ENCODE results near the gene PLCXD1.
"Not testable (repeated sequence)": the region's sequence is repeated elsewhere in the genome, so short reads cannot be mapped to it uniquely, and the experiment has no call there.

PLCXD1 gene

GRCh38 chrX:327660-328126 lies 46.5 kb downstream of the PLCXD1 start:
- H3K36me3 ChIP-seq (ENCODE audit: insufficient read depth, low read length), result no peaks in the 10 kb centered on the region
- no peaks in the 10 kb centered on the region for H3K9me3 ChIP-seq (ENCODE audit: low read length)
- no peak overlapping the region for H3K9ac ChIP-seq (ENCODE audit: low read length)
- no peak overlapping the region for H3K27ac ChIP-seq (ENCODE audit: low read depth, low read length)
- H3K4me1 ChIP-seq (ENCODE audit: insufficient read depth, low read length), result peaks cover 9% of the 10 kb centered on the region
- no peak overlapping the region for H3K4me3 ChIP-seq (ENCODE audit: low read depth in 1 of 2, low read length in 2 of 2)
- peaks cover 11 to 43% of the 10 kb centered on the region in 2 donors for H3K27me3 ChIP-seq (ENCODE audit: control insufficient read depth in 1 of 2, insufficient read depth in 2 of 2, low read length in 2 of 2)

- Histone ChIP-seq H3K9ac (ENCODE audit: low read length) (no peak overlapping the region), H3K27ac (ENCODE audit: low read depth, low read length) (no peak overlapping the region), H3K4me3 (ENCODE audit: low read depth in 1 of 2, low read length in 2 of 2) (no peak overlapping the region), H3K9me3 (ENCODE audit: low read length) (no peaks in the 10 kb centered on the region), H3K27me3 (ENCODE audit: control insufficient read depth in 1 of 2, insufficient read depth in 2 of 2, low read length in 2 of 2) (peaks cover 0 to 33% of the 10 kb centered on the region in 2 donors), H3K36me3 (ENCODE audit: insufficient read depth, low read length) (no peaks in the 10 kb centered on the region), H3K4me1 (ENCODE audit: insufficient read depth, low read length) (peaks cover 9% of the 10 kb centered on the region)
Measured at GRCh38 chrX:329291-329910, 48.2 kb downstream of the PLCXD1 start.

- peaks cover 0 to 29% of the 10 kb centered on the region in 2 donors for H3K27me3 ChIP-seq (ENCODE audit: control insufficient read depth in 1 of 2, insufficient read depth in 2 of 2, low read length in 2 of 2)
Measured at GRCh38 chrX:330141-330725, 49.1 kb downstream of the PLCXD1 start.

GRCh38 chrX:330726-331150 lies 49.6 kb downstream of the PLCXD1 start:
- Histone ChIP-seq H3K9ac (ENCODE audit: low read length) (no peak overlapping the region), H3K4me3 (ENCODE audit: low read depth in 1 of 2, low read length in 2 of 2) (no peak overlapping the region), H3K4me1 (ENCODE audit: insufficient read depth, low read length) (peaks cover 9% of the 10 kb centered on the region), H3K9me3 (ENCODE audit: low read length) (no peaks in the 10 kb centered on the region), H3K36me3 (ENCODE audit: insufficient read depth, low read length) (no peaks in the 10 kb centered on the region), H3K27ac (ENCODE audit: low read depth, low read length) (no peak overlapping the region), H3K27me3 (ENCODE audit: control insufficient read depth in 1 of 2, insufficient read depth in 2 of 2, low read length in 2 of 2) (peaks cover 0 to 27% of the 10 kb centered on the region in 2 donors)

More at GRCh38 chrX:330141-330725, 49.1 kb downstream of the PLCXD1 start:
- H3K9me3 ChIP-seq (ENCODE audit: low read length); H3K27ac ChIP-seq (ENCODE audit: low read depth, low read length); H3K36me3 ChIP-seq (ENCODE audit: insufficient read depth, low read length); H3K9ac ChIP-seq (ENCODE audit: low read length); H3K4me3 ChIP-seq (ENCODE audit: low read depth in 1 of 2, low read length in 2 of 2); H3K4me1 ChIP-seq (ENCODE audit: insufficient read depth, low read length): not testable (repeated sequence)

- Histone ChIP-seq H3K27ac (ENCODE audit: low read depth, low read length) (no peak overlapping the region), H3K36me3 (ENCODE audit: insufficient read depth, low read length) (no peaks in the 10 kb centered on the region), H3K9me3 (ENCODE audit: low read length) (no peaks in the 10 kb centered on the region), H3K4me1 (ENCODE audit: insufficient read depth, low read length) (peaks cover 9% of the 10 kb centered on the region), H3K9ac (ENCODE audit: low read length) (no peak overlapping the region), H3K27me3 (ENCODE audit: control insufficient read depth in 1 of 2, insufficient read depth in 2 of 2, low read length in 2 of 2) (peaks cover 0 to 22% of the 10 kb centered on the region in 2 donors), H3K4me3 (ENCODE audit: low read depth in 1 of 2, low read length in 2 of 2) (no peak overlapping the region)
Measured at GRCh38 chrX:331151-331824, 50.1 kb downstream of the PLCXD1 start.

- H3K36me3 ChIP-seq (ENCODE audit: insufficient read depth, low read length), result no peaks in the 10 kb centered on the region
- no peak overlapping the region for H3K27ac ChIP-seq (ENCODE audit: low read depth, low read length)
- peaks cover 9% of the 10 kb centered on the region for H3K4me1 ChIP-seq (ENCODE audit: insufficient read depth, low read length)
- H3K27me3 ChIP-seq (ENCODE audit: control insufficient read depth in 1 of 2, insufficient read depth in 2 of 2, low read length in 2 of 2), result peaks cover 0 to 21% of the 10 kb centered on the region in 2 donors
- no peaks in the 10 kb centered on the region for H3K9me3 ChIP-seq (ENCODE audit: low read length)
- H3K9ac ChIP-seq (ENCODE audit: low read length), result no peak overlapping the region
- no peak overlapping the region for H3K4me3 ChIP-seq (ENCODE audit: low read depth in 1 of 2, low read length in 2 of 2)
Measured at GRCh38 chrX:331825-332495, 50.8 kb downstream of the PLCXD1 start.

GRCh38 chrX:332496-332860 lies 51.3 kb downstream of the PLCXD1 start:
- Histone ChIP-seq H3K4me1 (ENCODE audit: insufficient read depth, low read length) (peaks cover 9% of the 10 kb centered on the region), H3K4me3 (ENCODE audit: low read depth in 1 of 2, low read length in 2 of 2) (no peak overlapping the region), H3K27ac (ENCODE audit: low read depth, low read length) (no peak overlapping the region), H3K9me3 (ENCODE audit: low read length) (no peaks in the 10 kb centered on the region), H3K9ac (ENCODE audit: low read length) (no peak overlapping the region), H3K27me3 (ENCODE audit: control insufficient read depth in 1 of 2, insufficient read depth in 2 of 2, low read length in 2 of 2) (peaks cover 0 to 21% of the 10 kb centered on the region in 2 donors), H3K36me3 (ENCODE audit: insufficient read depth, low read length) (no peaks in the 10 kb centered on the region)

- no peaks in the 10 kb centered on the region for H3K36me3 ChIP-seq (ENCODE audit: insufficient read depth, low read length)
Measured at GRCh38 chrX:332916-333610, 51.9 kb downstream of the PLCXD1 start.

GRCh38 chrX:333611-334311 lies 52.6 kb downstream of the PLCXD1 start:
- no peak overlapping the region for H3K9ac ChIP-seq (ENCODE audit: low read length)
- no peak overlapping the region for H3K4me3 ChIP-seq (ENCODE audit: low read depth in 1 of 2, low read length in 2 of 2)
- peaks cover 0 to 21% of the 10 kb centered on the region in 2 donors for H3K27me3 ChIP-seq (ENCODE audit: control insufficient read depth in 1 of 2, insufficient read depth in 2 of 2, low read length in 2 of 2)
- H3K36me3 ChIP-seq (ENCODE audit: insufficient read depth, low read length), result no peaks in the 10 kb centered on the region
- H3K27ac ChIP-seq (ENCODE audit: low read depth, low read length), result no peak overlapping the region
- peaks cover 9% of the 10 kb centered on the region for H3K4me1 ChIP-seq (ENCODE audit: insufficient read depth, low read length)
- no peaks in the 10 kb centered on the region for H3K9me3 ChIP-seq (ENCODE audit: low read length)

More at GRCh38 chrX:332916-333610, 51.9 kb downstream of the PLCXD1 start:
- Histone ChIP-seq H3K4me3 (ENCODE audit: low read depth in 1 of 2, low read length in 2 of 2) (no peak overlapping the region), H3K9me3 (ENCODE audit: low read length) (no peaks in the 10 kb centered on the region), H3K27me3 (ENCODE audit: control insufficient read depth in 1 of 2, insufficient read depth in 2 of 2, low read length in 2 of 2) (peaks cover 0 to 21% of the 10 kb centered on the region in 2 donors), H3K27ac (ENCODE audit: low read depth, low read length) (no peak overlapping the region), H3K4me1 (ENCODE audit: insufficient read depth, low read length) (peaks cover 9% of the 10 kb centered on the region), H3K9ac (ENCODE audit: low read length) (no peak overlapping the region)

- Histone ChIP-seq H3K4me3 (ENCODE audit: low read depth in 1 of 2, low read length in 2 of 2) (no peak overlapping the region), H3K4me1 (ENCODE audit: insufficient read depth, low read length) (peaks cover 9% of the 10 kb centered on the region), H3K27ac (ENCODE audit: low read depth, low read length) (no peak overlapping the region), H3K36me3 (ENCODE audit: insufficient read depth, low read length) (no peaks in the 10 kb centered on the region), H3K27me3 (ENCODE audit: control insufficient read depth in 1 of 2, insufficient read depth in 2 of 2, low read length in 2 of 2) (peaks cover 0 to 21% of the 10 kb centered on the region in 2 donors), H3K9me3 (ENCODE audit: low read length) (no peaks in the 10 kb centered on the region), H3K9ac (ENCODE audit: low read length) (no peak overlapping the region)
Measured at GRCh38 chrX:334331-334891, 53.2 kb downstream of the PLCXD1 start.
